ENCODE measurements around the gene CMIP.

Gene CMIP

GRCh38 chr16:81482329-81483063, 37.9 kb downstream of the CMIP start:
- DNase-seq = no peak

DNA sequence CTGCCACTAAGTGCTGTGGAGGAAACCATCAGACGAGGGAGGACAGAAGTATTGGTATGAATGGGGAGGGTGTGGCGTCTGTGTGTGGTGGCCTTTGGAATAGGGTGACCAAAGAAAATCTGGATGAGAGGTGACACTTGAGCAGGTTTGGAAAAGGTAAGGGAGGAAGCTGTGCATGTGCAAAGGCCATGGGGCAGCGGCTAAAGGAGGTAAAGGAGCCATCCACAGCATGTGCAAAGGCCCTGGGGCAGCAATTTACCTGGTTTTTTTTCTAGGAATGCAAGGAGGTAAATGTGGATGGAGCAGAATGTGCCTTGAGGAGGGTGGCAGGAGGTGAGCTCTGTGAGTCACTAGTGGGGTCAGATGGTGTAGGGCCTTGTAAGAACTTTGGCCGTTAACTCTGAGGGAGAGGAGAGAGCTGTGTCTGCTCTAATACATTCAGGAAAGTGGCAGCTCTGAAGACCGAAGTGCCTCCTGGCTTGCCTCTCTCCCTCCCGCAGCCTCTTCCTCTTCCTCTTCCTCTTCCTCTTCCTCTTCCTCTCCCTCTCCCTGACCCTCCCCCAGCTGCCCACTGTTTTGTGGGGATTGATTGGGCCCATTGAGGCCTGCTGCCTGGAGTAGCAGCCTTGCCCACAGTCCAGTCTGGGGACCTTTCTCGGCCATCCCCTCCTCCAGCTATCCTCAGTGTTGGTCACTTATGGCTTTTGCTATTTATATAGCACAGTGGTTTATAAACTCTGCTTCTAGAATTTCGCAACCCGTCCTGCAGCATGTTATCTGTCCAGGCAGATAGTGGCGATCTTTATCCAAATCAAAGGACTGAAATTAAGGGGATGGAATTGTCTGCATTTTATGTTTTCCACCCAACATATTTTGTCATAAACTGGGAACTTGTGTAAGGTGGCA, 38.7 kb downstream of the CMIP start:
- DNase-seq = no peak

GRCh38 chr16:81483970-81484595, 39.5 kb downstream of the CMIP start:
- no peak for DNase-seq

DNA sequence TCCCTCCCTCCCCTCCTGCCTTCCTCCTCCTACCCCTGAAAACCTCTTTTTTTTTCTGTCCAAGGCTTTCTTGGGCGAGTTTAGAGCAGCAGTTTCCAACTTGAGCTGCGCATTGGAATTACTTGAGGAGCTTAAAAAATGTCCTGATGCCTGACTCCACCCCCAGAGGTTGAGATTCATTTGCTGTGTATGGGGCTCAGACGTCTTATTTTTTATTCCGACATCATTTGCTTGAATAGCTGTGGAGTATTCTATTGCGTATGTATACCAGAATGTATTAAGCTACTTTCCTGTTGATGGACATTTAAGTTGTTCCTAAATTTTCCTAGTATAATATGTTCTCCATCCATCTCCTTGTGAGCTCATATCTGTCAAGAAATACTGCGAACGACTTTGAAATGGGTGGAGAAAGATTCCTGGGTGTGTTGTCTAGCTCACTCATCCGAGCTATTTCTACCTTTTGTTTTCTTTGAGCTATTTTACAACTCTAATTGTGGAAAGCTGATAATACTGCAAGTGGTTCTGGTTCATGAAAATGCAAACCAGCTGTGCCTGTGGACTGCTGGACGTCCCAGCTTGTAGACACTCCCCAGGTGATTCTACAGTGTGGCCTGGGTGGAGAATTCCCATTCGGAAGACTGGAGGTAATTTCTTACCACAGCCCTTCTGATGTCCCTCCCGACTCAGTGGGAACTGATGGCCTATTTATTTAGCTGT, 40.5 kb downstream of the CMIP start:
- no peak for DNase-seq

- DNase-seq = no peak
Observed at GRCh38 chr16:81485824-81486539, 41.4 kb downstream of the CMIP start.

- DNase-seq = no peak
Observed at GRCh38 chr16:81486540-81487061, 42.0 kb downstream of the CMIP start.

- DNase-seq = no peak
Observed at GRCh38 chr16:81487301-81487720, 42.7 kb downstream of the CMIP start.

- no peak for DNase-seq
Observed at GRCh38 chr16:81488687-81489411, 44.2 kb downstream of the CMIP start.

- DNase-seq = no peak
Observed at GRCh38 chr16:81489547-81490267, 45.1 kb downstream of the CMIP start.

DNA sequence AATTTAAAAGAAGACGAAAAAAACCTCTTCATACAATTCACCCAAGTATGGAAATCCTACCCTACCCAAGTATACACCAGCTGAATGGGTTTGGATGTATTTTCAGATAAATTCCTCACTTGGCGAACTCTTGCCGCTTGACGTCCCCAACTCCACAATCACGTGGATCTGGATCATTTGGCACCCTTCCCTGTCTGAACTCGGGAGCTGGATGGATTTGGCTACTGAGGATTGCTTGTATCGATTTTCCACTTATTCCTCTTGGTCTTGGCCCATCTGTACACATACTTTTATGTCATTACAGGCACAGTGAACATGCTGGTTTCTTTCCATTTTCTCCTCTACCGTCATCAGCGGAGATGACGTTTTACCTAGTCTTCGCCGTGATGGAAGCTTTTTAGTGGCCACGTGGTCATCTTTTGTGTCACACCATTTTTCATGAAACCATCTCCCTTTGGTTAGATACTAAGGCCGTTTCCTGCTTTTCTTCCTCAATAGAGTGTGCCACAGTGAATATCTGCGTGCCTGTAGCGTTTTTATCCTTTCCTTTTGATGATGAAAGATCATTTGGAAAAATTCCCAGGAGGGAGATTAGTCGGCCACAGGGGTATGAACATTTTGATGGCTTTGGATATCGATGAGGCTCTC, 47.1 kb downstream of the CMIP start:
- DNase-seq = no peak

- DNase-seq = no peak
Observed at GRCh38 chr16:81492311-81492761, 47.7 kb downstream of the CMIP start.

DNA sequence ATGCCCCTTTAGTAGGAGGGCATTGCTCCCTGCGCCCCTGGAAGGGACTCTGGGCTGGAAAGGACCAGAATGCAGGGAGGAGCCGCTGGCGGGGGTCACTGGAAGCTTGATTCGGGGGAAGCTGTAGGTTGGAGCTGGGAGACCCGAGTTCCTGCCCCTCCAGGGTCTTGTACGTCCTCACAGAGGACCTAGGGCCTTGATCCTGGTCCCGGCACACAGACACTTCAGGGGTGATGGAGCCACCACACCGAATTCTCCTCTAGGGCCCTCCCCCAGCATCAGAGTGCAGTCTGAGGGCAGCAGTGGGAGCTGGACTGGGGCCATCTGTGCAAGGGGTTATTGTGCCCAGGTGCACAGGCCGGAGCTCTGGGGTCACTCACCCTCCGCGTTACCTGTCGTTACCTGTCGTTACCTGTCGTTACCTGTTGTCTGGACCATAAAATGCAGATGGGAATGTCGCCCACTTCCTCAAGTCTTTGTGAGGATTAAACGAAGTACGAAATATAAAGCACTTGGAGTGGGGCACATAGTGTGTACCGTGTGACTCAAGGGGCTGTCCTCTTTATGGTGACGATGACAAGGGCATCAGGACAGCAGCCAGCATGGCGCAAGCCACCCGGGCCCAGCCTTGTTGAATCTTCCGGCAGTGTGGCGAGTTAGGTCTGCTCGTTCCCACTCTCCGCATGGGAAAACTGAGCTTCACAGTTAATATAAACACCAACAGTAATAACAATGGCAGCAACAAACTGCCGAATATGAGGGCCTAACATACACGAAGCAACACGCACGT, 48.6 kb downstream of the CMIP start:
- peak in 1 of 2 experiments; percentile 12 for DNase-seq

- no peak for DNase-seq
Observed at GRCh38 chr16:81493755-81494433, 49.3 kb downstream of the CMIP start.

DNA sequence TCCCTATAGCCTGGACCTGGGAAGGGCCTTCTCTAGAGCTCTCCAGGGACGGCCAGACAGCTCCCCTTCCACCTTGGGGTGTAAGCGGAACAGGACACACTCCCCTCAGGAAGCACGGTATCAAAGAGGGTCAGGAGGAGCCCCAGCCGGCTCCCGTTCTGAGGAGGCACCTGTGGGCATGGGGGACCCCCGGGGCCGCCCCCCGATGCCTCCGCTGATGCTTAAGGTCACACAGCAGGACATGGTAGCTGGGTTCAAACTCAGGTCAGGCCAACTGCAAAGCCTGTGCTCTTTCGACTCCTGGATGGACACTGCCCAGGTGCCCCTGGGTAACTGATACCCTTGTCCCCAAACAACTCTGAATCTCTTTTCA, 49.8 kb downstream of the CMIP start:
- DNase-seq = no peak

GRCh38 chr16:81494888-81495287, 50.3 kb downstream of the CMIP start:
- DNase-seq = no peak

DNA sequence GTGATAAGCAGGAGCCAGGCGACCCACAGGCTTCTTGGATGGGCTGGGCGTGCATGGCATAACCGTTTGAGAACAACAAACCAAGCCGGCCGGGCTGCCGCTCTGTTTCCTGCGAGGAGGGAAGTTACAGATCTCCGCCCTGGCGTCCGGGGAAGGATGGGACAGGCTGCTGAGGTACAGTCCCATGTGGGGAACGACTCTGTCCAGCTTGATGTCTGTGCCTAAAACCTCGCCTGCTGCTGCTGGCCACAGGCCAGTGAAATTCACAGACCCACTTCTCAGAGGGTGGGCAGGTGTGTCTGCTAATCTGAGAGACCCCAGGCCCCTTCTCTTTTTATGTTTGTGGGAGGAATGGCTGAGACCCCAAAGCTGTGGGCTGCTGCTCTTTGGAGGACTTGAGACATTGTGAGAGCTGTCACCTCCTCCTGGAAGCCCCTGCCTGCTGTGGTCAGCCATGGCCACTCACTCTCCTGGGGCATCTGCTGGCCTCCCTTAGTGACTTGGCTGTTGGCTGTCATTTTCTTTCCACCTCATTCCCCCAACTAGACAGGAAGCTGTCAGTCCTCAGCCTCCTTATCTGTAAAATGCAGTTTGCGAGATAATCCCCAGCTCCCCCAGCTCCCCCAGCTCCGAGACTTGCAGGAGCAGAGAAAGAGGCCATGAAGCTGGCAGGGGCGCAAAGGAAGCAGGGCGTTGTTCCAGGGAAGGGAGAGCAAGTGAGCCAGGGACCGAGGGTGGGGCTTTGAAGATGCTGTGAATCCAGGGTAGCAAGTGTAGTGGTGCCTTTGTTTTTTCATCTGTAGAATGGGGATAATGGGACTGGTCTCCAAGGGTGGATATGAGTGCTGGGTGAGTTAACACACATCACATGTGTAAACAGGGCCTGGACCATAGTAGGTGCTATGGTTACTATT, 51.0 kb downstream of the CMIP start:
- no peak for DNase-seq

DNA sequence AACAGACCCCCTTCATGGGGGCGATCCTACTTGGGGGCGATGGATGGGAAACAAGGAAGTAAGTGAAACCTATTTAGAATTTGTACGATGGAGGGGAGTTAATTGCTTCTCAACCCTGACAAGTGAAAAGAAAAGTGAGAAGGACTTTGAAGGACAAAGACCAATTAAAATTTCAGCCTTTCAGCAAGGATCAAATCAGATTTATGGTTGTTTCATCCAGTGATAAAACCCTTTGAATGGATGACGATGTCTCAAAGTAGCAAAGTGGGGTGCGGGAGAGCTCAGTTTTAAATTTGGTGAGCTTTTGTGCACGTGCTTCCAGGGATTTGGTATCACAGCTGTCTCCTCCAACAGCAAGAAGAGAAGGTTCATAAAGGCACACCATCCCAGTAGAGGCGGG, 51.7 kb downstream of the CMIP start:
- no peak for DNase-seq

Measured in NCI-H2081 (cell line).